Measurements from ENCODE around the gene RCAN1. TPM values are rescaled to one million over a fixed set of nuclear protein-coding genes. Genes with fewer than 3 reads are reported as not detected.
"Not testable (repeated sequence)": the region's sequence is repeated elsewhere in the genome, so short reads cannot be mapped to it uniquely, and the experiment has no call there.

Gene RCAN1
- total RNA-seq, 1 donor from 2014 or later: 36.0 TPM

DNA sequence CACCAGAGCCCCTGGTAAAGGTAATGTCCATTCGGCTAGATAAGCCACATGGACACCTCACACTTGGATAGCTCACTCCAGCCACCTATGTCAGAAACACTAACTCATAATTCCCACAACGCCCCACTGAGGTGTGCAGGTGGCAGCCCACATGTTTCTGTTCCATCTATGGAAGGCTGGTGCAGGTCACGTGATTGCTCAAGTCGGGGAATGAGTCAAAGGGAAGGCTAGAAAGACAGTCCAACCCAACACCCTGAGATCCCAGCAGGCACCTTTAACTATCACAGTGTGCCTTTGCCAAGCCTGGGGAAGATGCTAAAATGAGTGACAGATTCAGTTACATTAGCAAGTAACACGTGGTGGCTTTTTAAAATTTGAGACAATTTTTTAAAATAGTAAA, 57.7 kb downstream of the RCAN1 start:
- ATAC-seq (ENCODE audit: poor library complexity): no peak
- intact Hi-C loops (cut with DNase I): no loop called here
- DNase-seq: no peak

DNA sequence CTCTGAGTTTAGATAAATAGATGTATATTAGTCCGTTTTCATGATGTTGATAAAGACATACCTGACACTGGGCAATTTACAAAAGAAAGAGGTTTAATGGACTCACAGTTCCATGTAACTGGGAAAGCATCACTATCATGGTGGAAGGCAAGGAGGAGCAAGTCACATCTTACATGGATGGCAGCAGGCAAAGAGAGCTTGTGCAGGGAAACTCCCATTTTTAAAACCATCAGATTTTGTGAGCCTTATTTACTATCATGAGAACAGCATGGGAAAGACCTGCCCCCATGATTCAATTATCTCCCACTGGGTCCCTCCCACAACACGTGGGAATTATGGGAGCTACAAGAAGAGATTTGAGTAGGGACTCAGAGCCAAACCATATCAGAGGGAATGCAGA, 60.2 kb downstream of the RCAN1 start:
- DNase-seq; intact Hi-C loops (cut with DNase I); ATAC-seq (ENCODE audit: poor library complexity): not testable (repeated sequence)

DNA sequence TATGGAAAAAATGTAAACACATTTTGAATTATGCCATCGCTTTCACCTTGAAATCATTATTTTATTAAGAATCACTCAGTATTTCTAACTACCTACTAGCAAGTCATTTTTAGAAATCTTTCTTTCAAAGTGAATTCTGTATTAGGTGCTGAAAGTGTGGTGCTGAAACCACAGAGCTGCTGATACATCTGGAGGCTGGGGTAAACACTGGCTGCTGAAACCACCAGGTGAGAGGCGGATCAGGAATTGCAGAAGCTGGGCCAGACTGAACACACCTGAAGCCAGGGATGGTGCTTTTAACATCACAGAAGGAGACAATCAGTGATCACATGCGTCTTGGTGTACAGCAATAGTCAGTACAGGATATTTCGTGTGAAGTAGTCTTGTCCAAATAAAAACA, 60.7 kb downstream of the RCAN1 start:
- ATAC-seq (ENCODE audit: poor library complexity) (no peak), DNase-seq (no peak)
- intact Hi-C loops (cut with DNase I): no loop called here

DNA sequence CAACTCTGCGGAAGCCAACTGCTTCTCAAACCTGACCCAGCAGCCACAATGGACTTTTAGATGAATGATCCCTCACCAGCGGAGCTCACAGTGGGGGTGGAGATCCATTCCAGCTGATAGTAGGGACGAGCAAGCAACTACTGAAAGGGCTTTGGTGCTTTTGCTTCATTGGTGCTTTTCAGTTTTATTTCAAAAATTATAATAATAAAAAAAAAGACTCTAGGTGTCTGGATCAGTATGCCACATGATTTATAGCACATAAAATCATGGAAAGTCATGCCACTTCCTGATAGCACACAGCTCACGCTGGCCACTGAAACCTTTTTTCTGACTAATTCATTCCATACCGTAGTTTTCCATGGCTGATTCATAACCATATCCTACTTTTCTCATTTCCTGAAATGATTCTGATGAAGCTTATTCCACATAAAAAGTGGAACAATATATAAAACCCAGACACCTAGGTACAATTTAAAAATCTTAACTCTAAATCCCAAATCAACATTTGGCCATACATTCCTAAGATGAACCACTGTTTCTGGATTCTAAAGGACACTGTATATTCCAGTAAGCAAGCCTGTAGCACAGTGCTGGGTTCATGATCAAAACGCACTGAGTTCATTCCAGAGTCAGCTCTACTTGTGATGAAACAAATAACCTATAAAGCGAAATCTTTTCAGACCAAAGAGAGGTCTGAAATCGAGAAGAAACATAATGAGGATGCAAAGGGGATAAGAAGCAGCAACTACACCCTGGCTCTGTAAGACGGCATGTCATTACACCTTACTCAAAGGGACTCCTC, 61.6 kb downstream of the RCAN1 start:
- DNase-seq: no peak
- ATAC-seq (ENCODE audit: poor library complexity): no peak
- intact Hi-C loops (cut with DNase I): no loop called here

DNA sequence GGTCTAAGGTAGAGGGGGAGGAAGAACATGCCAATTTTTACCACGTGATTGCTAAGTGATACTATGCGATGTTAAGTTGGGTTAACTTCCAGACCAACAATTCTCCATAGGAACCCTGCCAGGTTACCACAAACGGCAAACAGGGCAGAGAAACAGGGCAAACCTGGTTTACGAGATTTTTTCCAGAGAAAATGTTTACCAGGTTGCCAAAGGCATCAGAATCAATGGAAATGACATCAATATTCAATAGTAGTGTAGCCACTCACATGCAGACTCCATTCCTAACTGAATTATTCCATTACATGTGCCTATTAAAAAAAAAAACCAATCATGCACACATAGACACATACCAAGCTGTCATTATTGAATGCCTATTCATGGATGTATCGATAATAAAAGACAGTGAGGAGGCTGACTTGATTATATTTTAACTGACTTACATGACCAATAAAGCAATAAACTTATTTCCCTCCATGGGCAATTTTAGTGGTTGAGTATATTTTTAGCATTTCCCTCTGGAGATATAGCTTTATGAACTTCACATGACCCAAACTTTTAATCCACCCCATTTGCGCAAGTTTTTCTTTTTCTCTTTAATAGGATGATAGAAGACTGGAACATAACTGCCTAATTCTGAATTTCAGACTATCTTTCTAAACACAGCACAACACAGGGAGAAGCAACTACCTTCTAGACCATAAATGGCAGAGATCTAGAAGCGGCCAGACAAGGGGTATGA, 62.4 kb downstream of the RCAN1 start:
- no peak for DNase-seq
- intact Hi-C loops (cut with DNase I): no loop called here
- no peak for ATAC-seq (ENCODE audit: poor library complexity)

DNA sequence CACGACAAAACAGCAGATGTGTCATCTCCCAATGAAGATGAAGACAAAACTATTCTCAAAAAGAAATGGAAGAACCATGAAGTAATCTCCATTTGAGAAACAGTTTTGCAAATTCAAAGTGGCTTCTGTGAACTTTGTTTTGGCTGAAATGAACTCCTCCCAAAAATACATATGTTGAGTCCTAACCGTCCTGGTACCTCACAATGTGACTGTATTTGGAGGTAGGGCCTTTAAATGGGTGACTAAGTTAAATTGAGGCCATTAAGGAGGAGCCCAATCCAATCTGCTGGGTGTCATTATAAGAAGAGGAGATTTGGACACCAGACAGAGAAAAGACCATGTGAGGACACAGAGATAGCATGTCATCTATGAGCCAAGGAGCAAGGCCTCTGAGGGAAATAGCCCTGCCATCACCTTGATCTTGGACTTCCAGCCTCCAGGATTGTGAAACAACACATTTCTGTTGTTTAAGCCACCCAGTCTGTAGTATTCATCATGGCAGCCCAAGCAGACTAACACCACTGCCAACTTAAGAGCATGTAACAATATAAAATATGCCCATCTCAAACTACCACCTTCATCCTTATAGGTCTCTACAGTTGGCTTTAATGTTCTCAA, 64.6 kb downstream of the RCAN1 start:
- intact Hi-C loops (cut with DNase I): no loop called here
- DNase-seq (no peak), ATAC-seq (ENCODE audit: poor library complexity) (no peak)

DNA sequence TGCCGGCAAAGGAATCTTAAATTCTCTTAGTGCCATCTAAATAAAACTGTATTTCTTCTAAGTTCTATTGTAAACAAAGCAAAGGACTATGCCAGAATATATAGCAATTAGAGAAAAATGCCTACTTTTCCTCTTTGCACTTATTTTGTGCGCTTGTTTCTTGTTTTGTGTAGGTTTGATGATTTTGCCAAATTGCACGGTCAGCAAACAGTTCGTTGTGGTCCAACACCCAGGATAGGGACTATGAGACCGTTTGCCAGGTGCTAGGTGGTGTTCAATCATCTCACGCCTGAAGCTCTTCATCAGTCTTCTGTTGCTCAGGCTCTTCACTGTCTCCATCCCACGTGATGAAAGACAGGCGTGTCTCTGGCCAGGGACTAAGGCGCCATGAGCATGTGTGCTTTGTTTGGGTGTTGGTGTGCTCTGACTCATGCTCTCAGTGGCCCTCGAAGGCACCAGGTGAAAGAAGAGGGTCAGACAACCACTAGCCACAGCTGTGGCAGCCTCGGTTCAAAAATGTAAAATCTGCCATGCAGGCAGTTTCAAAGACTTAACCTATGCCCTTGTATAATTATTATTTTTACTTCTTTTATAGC, 66.0 kb downstream of the RCAN1 start:
- no peak for ATAC-seq (ENCODE audit: poor library complexity)
- intact Hi-C loops (cut with DNase I): no loop called here
- no peak for DNase-seq

DNA sequence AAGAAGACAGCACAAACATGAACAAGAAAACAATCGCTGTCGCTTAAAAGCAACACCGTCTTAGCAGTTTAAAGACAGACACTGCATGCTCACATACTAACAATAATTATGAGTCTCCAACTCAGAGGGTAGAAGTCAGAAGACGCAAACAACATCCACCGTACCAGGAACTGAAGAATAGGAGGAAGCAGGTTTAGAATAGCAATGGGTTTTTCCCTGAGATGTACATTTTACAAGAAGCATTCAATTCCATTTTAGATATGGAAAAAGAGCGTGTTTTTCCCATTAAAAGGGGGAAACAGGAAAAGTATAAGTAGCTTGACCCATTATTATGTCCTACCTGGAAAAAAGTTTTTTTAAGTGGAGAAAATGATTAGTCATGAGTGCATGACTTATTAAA, 68.4 kb downstream of the RCAN1 start:
- DNase-seq: no peak
- intact Hi-C loops (cut with DNase I): no loop called here
- ATAC-seq (ENCODE audit: poor library complexity): no peak

DNA sequence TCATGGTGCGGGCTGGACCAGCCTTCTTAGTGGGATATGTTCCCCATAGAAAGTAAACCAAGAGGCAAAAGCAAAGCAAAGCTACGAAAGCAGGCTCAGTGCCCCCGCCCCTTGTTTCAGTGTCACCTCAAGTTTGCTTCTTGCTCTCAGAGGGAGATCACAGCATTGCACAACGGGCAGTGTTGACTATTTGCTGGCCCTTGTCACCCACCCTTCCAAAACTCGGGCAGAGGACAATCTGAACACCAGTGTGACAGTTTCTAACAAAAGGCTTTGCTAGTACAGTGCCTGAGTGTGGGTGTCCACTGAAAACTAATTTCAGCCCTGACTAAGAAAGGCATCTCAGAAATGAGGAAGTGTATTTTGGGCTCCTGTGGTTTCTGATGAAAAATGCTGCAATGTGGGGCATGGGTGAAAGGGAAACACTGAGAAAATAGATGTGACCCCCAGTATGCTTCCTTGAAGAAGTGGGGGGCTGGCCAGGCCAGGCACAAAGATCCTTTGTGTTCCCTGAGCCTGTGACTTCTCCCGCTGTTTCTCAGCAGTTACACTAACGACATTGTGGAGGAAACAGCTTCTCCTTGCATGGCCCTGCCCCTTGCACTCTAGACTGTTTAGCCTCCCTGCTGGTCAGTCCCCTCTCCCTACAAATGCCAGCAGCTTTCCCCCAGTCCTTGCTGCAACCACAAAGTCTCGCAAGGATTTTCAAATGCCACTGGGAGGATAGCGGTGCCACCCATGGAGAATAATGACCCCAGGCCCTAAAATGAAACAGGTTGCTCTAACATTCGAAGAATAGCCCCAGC, 69.6 kb downstream of the RCAN1 start:
- intact Hi-C loops (cut with DNase I): no loop called here
- DNase-seq (no peak), ATAC-seq (ENCODE audit: poor library complexity) (peak; percentile 71)

DNA sequence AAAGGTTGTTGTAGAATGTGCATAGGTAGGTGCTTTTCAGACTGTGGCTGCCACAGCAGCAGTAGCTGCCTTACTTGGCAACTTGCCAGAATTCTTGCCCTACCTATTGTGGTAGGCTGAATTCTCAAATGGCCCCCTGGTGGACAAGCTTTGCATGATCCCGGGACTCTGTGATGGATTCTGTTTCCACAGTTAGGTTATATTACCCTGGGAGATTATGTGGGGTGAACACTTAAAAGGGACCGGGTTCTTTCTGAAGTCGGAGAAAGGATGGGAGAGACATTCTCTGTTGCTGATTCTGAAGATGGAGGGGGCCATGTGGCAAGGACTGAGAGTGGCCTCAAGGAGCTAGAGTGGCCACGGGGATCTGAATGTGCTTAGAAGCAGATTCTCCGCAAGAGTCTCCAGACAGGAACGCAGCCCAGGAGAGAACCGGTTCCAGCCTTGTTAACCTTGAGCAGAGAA, 70.8 kb downstream of the RCAN1 start:
- intact Hi-C loops (cut with DNase I): no loop called here
- ATAC-seq (ENCODE audit: poor library complexity) (peak; percentile 62), DNase-seq (no peak)

DNA sequence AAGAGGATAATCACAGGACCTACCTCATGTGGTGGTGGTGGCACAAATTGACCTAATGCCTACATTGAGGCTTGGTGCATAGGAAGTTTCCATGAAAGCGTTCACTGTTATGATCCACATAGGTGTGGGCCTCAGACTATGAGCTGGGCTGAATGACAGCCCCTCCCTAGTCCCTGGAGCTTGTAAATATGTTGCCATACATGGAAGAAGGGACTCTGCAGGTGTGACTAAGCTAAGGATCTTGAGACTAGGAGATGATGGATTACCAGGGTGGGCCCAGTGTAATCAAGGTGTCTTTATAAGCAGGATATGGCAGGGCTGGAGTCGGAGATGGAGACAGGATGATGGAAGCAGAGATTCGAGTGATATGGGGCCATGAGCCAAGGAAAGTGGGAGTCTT, 71.9 kb downstream of the RCAN1 start:
- intact Hi-C loops (cut with DNase I): no loop called here
- no peak for ATAC-seq (ENCODE audit: poor library complexity)
- DNase-seq: no peak

DNA sequence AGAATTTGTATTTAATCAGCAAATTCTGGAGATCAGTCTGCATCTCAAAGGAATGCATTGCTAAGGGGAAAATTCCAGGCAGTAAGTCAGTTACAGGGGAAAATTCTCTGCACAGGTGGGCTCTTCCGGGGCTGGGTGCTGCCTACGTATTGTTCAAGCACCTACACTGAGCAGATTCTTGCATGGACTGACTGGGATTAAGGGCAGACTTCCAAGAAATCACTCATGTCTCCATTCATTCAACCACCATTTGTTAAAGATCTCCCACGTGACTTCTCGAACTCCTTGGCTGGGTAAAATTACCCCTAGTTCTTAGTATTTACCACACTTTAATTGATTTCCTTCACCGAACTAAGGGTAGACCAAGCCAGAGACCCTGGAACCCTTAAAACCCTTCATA, 74.7 kb downstream of the RCAN1 start:
- intact Hi-C loops (cut with DNase I): no loop called here
- no peak for DNase-seq
- no peak for ATAC-seq (ENCODE audit: poor library complexity)

DNA sequence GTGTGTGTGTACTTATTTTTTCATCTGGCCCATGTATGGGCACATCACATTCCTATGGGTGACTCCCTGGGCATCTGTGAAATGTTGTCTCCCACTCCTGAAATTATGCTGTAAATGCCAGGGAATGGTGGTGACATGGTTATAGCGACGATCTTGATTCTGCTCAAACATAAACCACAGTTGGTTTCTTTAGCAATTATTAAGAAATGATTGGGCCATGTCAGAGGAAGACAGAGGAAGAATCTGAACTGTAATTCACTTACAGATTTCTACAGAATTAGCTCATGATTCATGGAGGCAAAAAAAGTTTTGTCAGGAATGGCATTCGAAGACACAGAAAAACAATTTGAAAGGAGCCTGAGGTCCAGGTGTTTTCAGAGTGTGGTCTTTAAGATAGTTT, 77.1 kb downstream of the RCAN1 start:
- intact Hi-C loops (cut with DNase I): no loop called here
- DNase-seq (no peak), ATAC-seq (ENCODE audit: poor library complexity) (no peak)

DNA sequence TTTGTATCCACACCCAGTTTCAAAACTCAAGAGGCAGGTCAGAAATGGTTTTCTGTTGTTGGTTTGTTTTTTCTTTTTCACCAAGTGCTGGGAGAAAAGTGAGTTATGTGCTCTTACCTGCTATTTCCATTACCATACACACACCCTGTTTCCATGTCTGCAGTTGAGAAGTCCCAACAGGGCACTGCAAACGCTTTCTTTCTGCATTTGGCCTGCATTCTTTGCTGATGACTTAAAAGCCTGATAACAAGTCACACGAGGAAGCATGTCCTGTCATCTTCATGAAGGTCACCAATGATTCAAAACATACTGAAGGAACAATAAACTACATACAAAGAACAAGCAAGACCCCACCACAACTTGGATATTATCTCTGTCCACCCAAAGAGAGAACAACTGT, 78.1 kb downstream of the RCAN1 start:
- no peak for DNase-seq
- intact Hi-C loops (cut with DNase I): no loop called here
- peak; percentile 38 for ATAC-seq (ENCODE audit: poor library complexity)

DNA sequence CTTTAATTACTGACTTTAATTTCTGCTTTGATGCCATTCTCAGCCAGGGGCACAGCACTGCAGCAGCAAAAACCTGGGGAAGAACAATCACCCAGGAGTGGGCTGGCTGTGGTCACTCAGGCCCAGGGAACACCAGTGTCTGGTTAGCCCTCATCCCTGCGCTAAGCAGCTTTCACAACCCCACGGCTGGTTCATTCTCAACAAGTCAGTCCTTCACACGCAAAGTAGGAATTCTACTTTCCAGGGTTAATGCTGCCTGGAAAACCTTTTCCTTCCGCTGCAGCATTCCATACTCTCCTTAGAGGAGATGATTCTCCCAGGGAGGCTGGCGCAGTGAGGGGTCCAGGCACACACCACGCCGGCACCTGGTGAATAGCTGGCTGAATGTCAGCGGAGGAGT, 78.6 kb downstream of the RCAN1 start:
- intact Hi-C loops (cut with DNase I): no loop called here
- ATAC-seq (ENCODE audit: poor library complexity): no peak
- no peak for DNase-seq

DNA sequence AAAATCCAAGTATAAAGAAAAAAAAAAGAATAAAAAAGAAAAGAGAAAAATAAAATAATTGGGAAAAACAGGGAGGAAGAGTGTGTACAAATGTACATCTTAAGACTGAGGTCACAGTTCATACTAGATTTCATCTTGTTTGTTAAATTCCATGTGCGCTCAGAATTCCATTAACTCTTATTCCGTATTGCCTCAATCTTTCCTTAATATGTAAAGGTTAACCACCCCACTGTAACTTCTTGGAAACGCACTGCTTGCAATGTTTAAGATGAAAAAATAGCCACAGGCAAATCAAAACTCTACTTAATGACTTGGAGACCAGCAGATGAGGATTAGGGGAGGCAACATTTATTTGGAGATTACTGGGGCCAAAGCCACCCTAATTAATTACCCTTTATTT, 79.0 kb downstream of the RCAN1 start:
- intact Hi-C loops (cut with DNase I): no loop called here
- DNase-seq: no peak
- no peak for ATAC-seq (ENCODE audit: poor library complexity)

DNA sequence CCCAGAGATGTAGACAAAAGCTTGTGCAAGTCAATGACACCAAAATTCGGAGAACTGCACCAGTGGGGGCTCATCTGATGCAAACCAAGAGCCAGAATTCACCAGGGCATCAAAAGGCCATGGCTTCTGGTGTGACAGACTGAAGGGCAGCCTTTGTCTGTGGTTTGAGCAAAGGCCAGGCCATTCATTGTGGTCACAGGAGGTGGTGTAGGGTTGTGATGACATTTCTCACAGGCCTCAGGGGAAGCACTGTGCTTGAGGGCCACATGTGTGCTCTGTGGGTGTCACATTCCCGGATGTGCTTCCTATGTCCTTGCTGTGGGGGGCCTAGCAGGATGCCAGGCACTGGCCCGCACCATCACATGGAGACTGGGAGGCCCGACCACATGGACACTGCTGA, 80.4 kb downstream of the RCAN1 start:
- intact Hi-C loops (cut with DNase I): no loop called here
- no peak for DNase-seq
- no peak for ATAC-seq (ENCODE audit: poor library complexity)

DNA sequence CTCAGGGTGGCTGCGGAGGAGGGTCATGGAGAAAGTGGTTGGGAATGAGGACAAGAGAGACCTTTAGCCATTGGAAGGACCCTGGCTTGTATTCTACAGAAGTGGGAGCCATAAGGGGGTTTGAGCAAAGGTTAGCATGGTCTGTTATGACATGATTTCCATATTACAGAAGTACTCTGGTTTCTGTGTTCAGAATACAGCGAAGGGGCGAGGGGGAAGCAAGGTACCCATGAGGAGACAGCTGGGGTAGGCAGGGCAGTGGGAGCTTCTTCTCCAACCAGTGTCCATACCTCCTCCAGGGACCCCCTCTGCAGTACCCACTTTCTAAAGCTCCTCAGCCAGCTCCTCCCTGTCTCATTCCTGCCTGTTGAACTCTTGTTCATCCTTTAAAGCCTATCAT, 81.0 kb downstream of the RCAN1 start:
- no peak for DNase-seq
- no peak for ATAC-seq (ENCODE audit: poor library complexity)
- intact Hi-C loops (cut with DNase I): no loop called here

DNA sequence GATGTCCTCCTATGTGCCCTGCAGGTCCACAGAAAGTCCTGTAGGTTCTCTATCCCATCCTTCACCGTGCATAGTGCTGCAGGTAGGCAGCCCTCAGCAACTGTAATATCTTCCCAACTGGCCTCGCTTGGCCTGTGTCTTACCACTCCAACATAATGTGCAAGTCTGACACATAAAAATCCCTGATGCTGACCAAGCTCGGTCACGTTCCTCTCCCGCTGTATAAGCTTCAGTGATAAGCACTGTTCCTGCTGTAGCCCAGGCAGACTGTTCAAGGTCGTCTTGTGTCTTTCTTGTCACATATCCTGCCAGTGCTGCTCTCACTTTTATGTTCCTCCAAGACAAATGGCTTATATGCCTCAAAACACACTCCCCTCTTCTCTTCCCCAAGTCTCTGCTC, 83.5 kb downstream of the RCAN1 start:
- intact Hi-C loops (cut with DNase I): no loop called here
- ATAC-seq (ENCODE audit: poor library complexity) (peak; percentile 63), DNase-seq (no peak)

Data from Right ventricle myocardium superior (tissue), 1 donor.